HepG2 (cell line): ENCODE measurements around the gene CCSER1.

Experiments
- FOSL1 ChIP-seq: sonication (generic); formaldehyde crosslinking; IDR thresholded peaks from 2 replicates; pipeline ENCODE4 v1.9.0; 2021; ENCODE audit warnings: missing genetic modification reagents, borderline replicate concordance
- SIN3A ChIP-seq: IDR thresholded peaks from 2 replicates; pipeline ENCODE4 v1.6.1; 2011; ENCODE audit warnings: low read depth, mild to moderate bottlenecking, control low read depth, low read length, borderline replicate concordance
- TBL1XR1 ChIP-seq: fragments of 150-350 bp; IDR thresholded peaks from 2 replicates; pipeline ENCODE4 v1.6.1; 2014; ENCODE audit warnings: borderline replicate concordance, low read length; ENCODE audit not compliant: partially characterized antibody
- TF ChIP-seq, protein P1 (sequence below): sonication (generic); formaldehyde crosslinking; IDR thresholded peaks from 2 replicates; pipeline ENCODE4 v1.4.0; 2020; ENCODE audit warnings: missing genetic modification reagents, borderline replicate concordance
- TF ChIP-seq, protein P2 (sequence below): sonication (generic); formaldehyde crosslinking; IDR thresholded peaks from 2 replicates; pipeline ENCODE4 v1.5.0; 2020; ENCODE audit warnings: mild to moderate bottlenecking, missing genetic modification reagents, moderate library complexity

DNA sequence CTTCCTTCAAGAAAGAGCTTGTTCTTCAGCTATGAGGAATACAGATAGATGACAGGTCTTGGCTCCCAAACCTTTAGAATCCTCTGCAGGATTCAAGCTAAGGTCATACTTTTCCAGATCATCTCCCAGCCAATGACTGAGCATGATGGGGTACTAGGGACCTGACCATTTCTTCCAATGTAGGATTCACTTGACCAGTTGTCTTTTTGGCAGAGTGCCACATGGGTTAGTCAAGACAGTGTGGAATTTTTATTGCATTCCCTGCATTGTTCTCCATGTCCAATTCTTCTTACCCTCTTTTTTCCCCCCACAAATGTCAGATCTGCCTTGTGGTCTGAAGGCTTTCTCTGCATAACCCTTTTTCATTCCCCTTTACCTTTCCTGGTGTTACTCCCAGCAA lies 99.5 kb downstream of the CCSER1 start:
- TF ChIP-seq, protein P1, sequence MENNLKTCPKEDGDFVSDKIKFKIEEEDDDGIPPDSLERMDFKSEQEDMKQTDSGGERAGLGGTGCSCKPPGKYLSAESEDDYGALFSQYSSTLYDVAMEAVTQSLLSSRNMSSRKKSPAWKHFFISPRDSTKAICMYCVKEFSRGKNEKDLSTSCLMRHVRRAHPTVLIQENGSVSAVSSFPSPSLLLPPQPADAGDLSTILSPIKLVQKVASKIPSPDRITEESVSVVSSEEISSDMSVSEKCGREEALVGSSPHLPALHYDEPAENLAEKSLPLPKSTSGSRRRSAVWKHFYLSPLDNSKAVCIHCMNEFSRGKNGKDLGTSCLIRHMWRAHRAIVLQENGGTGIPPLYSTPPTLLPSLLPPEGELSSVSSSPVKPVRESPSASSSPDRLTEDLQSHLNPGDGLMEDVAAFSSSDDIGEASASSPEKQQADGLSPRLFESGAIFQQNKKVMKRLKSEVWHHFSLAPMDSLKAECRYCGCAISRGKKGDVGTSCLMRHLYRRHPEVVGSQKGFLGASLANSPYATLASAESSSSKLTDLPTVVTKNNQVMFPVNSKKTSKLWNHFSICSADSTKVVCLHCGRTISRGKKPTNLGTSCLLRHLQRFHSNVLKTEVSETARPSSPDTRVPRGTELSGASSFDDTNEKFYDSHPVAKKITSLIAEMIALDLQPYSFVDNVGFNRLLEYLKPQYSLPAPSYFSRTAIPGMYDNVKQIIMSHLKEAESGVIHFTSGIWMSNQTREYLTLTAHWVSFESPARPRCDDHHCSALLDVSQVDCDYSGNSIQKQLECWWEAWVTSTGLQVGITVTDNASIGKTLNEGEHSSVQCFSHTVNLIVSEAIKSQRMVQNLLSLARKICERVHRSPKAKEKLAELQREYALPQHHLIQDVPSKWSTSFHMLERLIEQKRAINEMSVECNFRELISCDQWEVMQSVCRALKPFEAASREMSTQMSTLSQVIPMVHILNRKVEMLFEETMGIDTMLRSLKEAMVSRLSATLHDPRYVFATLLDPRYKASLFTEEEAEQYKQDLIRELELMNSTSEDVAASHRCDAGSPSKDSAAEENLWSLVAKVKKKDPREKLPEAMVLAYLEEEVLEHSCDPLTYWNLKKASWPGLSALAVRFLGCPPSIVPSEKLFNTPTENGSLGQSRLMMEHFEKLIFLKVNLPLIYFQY (CRISPR knock-in tag), result no peak
- TF ChIP-seq FOSL1 (CRISPR knock-in tag) (no peak), SIN3A (no peak), TBL1XR1 (no peak)
- TF ChIP-seq, protein P2, sequence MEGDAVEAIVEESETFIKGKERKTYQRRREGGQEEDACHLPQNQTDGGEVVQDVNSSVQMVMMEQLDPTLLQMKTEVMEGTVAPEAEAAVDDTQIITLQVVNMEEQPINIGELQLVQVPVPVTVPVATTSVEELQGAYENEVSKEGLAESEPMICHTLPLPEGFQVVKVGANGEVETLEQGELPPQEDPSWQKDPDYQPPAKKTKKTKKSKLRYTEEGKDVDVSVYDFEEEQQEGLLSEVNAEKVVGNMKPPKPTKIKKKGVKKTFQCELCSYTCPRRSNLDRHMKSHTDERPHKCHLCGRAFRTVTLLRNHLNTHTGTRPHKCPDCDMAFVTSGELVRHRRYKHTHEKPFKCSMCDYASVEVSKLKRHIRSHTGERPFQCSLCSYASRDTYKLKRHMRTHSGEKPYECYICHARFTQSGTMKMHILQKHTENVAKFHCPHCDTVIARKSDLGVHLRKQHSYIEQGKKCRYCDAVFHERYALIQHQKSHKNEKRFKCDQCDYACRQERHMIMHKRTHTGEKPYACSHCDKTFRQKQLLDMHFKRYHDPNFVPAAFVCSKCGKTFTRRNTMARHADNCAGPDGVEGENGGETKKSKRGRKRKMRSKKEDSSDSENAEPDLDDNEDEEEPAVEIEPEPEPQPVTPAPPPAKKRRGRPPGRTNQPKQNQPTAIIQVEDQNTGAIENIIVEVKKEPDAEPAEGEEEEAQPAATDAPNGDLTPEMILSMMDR, result no peak
